GM21390 (cell line): ENCODE results near the gene MYMK.

ENCODE experiments used
- ATAC-seq: cut with Tn5 transposase; IDR thresholded peaks from one replicate; pipeline ENCODE4 v1.9.1; 2021; ENCODE audit not compliant: unreplicated experiment

Gene MYMK

GRCh38 chr9:133488686-133489252 is 36.0 kb downstream of the MYMK start:
- no peak for ATAC-seq

DNA sequence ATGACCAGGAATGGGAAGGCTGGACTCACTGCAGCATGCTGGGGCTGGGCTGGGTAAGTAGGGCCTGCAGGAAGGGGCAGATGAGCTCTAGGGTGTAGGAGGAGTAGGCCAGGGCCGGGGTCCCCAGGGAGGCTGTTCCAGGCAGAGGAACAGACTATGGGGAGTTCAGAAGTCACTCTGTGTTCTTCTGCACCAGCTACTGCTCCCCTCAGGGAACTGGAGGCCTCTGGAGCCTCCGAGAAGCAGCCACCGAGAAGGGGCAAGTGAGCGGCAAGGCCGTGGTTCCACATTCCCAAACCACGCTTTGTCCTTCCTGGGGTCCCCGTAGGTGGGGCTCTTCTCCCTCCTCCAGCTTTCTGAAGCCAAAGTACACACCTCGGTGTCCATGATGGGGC is 37.4 kb downstream of the MYMK start:
- ATAC-seq: no peak

- no peak for ATAC-seq
These were observed 39.1 kb downstream of the MYMK start for GRCh38 chr9:133485531-133486260.

GRCh38 chr9:133484671-133485437 is 39.9 kb downstream of the MYMK start:
- no peak for ATAC-seq

DNA sequence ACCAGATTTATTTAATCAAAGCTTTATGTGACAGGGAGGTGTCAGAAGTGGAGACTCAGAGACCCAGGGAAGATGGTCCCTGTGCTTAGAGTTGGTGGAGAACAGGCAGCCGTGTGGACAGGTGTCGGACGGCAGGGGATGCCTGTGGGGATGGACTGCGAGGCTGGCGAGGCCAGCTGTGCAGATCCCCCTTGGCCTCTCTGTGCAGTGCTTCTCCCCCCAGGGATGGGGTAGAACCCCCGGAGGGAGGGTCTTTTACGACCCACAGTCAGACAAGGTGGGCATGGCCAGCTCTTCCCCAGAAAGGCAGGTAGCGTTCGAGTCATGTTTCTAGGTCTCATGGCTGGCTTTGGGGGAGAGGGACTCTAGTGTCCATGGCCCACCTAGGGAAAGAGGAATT is 41.1 kb downstream of the MYMK start:
- ATAC-seq: no peak

GRCh38 chr9:133478851-133479711 is 45.7 kb downstream of the MYMK start, which contains the start of gene SLC2A6:
TSS of gene SLC2A6 (minus strand) at chr9:133479099. CDS start at chr9:133479059, 40 bp downstream.
- peak; percentile 86 for ATAC-seq

DNA sequence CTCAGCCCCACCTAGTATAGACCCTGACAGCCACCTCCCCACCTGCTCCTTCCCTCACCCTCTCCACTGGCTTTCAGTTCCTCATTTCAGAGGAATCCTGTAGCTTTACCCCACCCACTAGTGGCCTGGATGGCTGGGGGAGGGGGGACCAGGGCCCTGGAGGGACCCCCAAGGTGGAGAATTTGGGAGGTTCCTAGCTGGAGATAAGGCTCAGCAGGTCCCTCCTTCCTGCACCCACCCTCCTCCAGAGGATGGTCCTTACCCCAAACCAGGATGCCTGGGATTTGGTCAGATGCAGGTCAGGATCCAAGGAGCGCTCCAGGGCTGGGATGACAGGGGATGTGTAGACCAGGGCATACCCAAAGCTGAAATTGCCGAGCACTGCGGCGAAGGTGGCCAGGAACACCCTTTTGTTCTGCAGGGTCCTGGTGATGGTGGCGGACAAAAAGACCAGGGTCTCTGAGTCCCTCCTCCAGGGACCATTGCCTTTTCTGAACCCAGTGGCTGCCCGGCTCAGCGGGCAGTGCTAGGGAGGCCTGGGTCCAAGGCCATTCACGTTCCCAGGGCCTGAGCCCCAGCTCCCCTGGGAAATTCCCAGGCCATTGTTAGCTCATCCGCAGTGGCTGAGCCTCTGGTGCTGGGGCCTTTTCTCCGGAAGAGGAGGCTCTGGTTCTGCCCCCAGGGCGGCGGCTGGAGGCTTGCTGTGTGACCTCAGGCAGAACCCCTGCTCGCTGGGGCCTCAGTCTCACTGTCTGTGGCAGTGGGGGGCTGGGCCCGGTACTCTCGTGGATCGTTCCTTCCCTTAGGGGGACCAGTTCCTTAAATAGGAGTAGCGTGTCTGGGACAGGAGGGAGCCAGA is 46.5 kb downstream of the MYMK start:
- peak; percentile 43 for ATAC-seq

DNA sequence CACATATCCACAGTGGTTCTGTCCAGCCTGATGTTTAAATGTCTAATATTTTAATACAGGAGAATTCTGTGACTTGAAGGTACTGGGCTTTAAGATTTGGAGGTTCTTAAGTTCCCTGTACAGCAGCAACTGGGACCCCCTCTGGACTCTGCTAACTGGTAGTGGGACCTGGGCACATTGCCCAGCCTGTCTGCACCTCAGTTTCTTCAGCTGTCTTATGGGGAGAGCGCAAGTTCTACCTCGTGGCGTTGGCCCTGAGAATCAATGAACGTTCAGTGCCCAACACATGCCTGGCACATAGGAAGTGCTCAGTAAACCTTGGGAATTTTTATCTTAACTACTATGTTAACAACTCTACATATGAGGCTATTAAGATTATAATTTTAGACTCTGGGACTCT is 47.3 kb downstream of the MYMK start:
- ATAC-seq: no peak

DNA sequence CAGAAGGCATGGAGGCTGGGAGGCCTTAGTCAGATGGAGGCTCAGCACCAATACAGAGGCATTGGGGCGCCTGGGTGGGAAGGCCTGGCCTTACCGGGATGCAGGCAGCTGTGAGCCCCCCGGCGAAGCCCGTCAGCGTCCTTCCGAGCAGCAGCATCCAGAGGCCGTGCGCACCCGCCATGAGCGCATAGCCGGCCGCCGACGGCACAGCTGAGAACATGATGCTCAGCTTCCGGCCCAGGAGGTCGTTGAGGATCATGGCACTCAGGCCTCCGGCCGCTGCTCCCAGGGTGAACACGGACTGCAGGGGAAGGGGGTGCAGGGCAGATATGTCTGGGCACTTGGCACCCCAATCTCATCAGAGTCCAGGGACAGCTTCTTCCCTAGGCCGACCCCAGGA is 47.8 kb downstream of the MYMK start:
- no peak for ATAC-seq

GRCh38 chr9:133476036-133476931 is 48.5 kb downstream of the MYMK start:
- ATAC-seq: no peak

DNA sequence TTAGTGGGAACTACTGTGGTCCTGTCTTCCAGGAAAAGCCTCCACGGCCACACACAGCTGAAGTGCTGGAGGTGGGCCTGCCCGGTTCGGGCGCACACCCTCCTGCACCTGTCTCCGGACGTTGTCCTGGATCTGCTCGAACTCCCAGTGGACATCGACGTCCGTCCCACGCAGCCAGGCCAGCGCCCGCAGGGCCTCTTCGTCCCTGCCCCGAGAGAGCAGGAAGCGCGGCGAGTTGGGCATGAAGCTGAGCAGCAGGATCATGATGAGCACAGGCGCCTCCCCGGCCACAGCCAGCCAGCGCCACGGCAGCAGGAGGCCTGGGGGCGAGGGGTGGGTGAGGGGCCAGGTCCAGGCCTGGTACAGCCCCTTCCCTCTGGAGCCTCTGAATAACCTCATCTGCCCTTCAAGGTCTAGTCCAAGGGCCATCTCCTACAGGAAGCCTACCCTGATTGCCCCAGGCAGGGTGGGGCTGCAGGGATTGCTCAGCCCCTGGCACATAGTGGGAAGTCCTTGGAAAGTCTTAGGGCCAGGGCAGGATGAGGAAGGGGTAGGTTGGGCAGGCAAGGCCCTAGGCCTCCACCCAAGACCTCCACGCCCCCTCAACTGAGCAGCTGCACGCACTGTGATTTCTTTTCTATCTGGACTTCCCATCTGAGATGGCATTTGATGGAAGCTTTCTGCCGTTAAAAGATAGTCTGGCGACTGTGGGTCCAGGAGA is 49.3 kb downstream of the MYMK start:
- no peak for ATAC-seq

- no peak for ATAC-seq
These were observed 49.9 kb downstream of the MYMK start for GRCh38 chr9:133474853-133475252.

- ATAC-seq: no peak
These were observed 50.5 kb downstream of the MYMK start for GRCh38 chr9:133474215-133474614.

DNA sequence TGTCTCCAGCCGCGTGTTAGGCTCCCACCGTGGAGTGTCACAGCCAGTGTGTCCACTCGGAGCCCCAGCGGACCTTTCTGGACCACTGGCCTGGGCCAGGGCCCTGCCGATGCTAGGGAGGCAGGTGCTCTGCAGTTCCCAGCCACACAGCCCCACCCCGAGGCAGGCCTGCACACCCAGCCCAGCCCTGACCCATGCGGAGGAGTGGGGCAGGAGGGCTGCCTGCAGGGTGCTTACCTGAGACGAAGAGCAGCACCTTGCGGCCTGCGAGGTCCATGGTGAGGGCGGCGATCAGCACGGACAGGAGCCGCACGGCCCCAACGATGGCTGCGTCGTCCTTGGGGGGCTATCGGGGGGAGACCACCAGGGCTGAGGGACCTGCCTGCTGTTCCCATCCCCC is 51.0 kb downstream of the MYMK start:
- no peak for ATAC-seq

- ATAC-seq: no peak
These were observed 51.9 kb downstream of the MYMK start for GRCh38 chr9:133472753-133473378.

GRCh38 chr9:133472277-133472645 is 52.5 kb downstream of the MYMK start:
- ATAC-seq: no peak

- no peak for ATAC-seq
These were observed 53.0 kb downstream of the MYMK start for GRCh38 chr9:133471551-133472276.
